Lower leg skin (tissue), 4 donors: Measurements from ENCODE around the gene TECPR2. TPM values are rescaled to one million over a fixed set of nuclear protein-coding genes. Genes with fewer than 3 reads are reported as not detected.
A peak's percentile ranks its signal among the peaks of the same experiment; 100 is the strongest.

Experiments used
- DNase-seq, 2 donors: peaks; one replicate each; pipeline ENCODE4 v3.0.0-alpha.2; 2019; ENCODE audit warnings: low spot score in 2 of 2
- H3K4me3 ChIP-seq: fragments of 200-600 bp; sonication (generic); 2 replicates; pipeline ENCODE4 v1.5.1; 2017; ENCODE audit warnings: mild to moderate bottlenecking, low read depth; ENCODE audit not compliant: poor library complexity, severe bottlenecking
- CTCF ChIP-seq, 3 donors: fragments of 450-650 bp; IDR thresholded peaks; one replicate each; pipeline ENCODE4 v1.5.1; 2016; ENCODE audit warnings: antibody characterized with exemption in 3 of 3, mild to moderate bottlenecking in 3 of 3, moderate library complexity in 2 of 3
- POLR2A ChIP-seq, 2 donors: fragments of 450-650 bp; IDR thresholded peaks; one replicate each; pipeline ENCODE4 v1.6.1; 2016 to 2017; ENCODE audit warnings: antibody characterized with exemption in 2 of 2, mild to moderate bottlenecking in 1 of 2, moderate library complexity in 1 of 2
- WGBS, 2 donors: methylation state at CpG; one replicate each; pipeline ENCODE4 v1.1.5; 2018; 5-methylcytosine and 5-hydroxymethylcytosine counted together
- intact Hi-C: fragments of 100-400 bp; cut with DNase I; formaldehyde crosslinking; loops from one replicate; pipeline ENCODE4 v1.15.0; 2023; ENCODE audit warnings: low total_unique reads
- total RNA-seq, 4 donors: library from RNA; depleted of rRNA; stranded (reverse); fragments of >200 nt; gene quantifications; one replicate each; pipeline ENCODE4 v1.1.0, GENCODE V29; 2016

TECPR2 gene
- total RNA-seq, 4 donors from 2014 or later = 10.8 to 37.8 (median 17.8) TPM

DNA sequence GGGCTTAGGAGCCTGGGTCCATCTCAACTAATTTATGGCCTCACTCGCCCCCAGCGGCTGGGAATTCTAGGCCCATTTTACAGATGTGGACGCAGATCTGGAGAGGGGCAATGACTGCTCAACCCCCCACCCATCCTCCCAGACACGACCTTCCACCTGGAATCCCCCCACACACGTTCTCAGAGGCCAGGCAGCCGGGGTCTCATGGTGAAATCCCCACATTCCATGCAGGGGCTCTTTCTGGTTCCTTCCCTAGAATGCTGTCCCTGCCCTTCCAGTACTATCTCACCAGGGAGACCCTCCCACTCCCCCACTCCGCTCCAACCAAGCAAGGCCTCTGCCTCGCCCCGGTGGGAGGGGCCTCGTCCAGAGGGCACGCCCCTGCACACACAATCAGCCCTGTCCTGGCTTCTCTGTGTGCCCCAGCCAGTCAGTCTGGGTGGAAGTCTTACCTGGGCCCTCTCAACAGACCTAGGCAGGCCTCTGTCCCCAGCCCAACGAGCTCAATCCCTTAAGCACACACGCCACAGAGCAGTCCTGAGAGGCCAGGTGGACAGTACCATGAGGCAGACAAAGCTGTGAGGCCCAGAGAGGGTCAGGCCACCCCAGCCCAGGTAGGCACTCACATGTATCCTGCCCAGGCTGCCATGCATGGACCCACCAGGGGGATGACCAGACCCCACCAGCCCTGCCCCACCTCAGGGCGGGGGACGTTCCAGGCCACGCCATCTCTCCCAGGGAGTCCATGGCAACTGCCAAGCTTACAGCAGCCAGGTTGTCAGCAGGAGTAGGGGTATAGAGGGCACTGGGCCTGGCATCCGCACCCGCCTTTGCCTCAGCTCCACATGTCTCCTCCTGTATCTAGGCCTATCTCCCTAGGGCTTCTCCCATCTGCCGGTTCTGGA lies 148.1 kb downstream of the TECPR2 start:
- TF ChIP-seq CTCF (IDR thresholded peaks at IDR 0.05) (no peak), POLR2A (IDR thresholded peaks at IDR 0.05) (no peak)
- no peak overlapping the region for H3K4me3 ChIP-seq
- DNase-seq = peak in 1 of 2 donors; percentile 39
- intact Hi-C loops = loop anchor here (5.0 to 10.0 kb wide), 2 partner anchors 276 to 1006 kb away; no protein-coding TSS in a partner anchor
- WGBS, 2 donors = 52 to 59% methylated on average over 18 to 19 of the region's 19 CpGs

GRCh38 chr14:102511538-102511937 lies 148.8 kb downstream of the TECPR2 start:
- TF ChIP-seq CTCF (IDR thresholded peaks at IDR 0.05) = no peak
- TF ChIP-seq POLR2A (IDR thresholded peaks at IDR 0.05) = no peak
- intact Hi-C loops = loop anchor here (5.0 to 10.0 kb wide), 2 partner anchors 277 to 1006 kb away; no protein-coding TSS in a partner anchor
- 83 to 84% methylated on average over 4 to 5 of the region's 5 CpGs for WGBS, 2 donors
- no peak overlapping the region for H3K4me3 ChIP-seq
- no peak for DNase-seq

DNA sequence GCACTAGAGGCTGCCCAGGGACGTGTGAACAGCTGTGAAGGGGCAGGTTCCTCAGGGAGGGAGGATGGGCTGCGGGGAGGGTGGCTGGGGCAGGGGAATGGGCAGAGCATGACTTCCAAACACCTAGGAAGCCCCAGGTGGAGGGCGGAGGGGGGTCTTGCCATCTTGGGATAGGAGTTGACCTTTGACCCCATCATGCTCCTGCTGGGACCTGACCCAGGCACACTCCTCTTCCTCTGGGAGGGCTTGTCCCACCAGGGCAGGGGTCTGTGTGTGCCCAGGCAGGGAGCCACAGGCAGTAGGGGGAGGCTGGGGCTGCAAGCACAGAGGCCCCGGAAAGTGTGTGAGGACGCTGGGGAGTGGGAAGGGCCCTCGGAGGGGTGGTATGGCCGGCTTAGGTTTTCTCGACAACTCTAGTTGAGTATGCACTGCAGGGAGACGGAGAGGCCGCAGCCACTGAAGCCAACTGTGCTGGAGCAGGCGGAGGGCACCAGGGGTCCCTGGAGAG lies 150.1 kb downstream of the TECPR2 start:
- DNase-seq = no peak
- WGBS, 2 donors = 90 to 94% methylated on average over 11 of the region's 11 CpGs
- TF ChIP-seq CTCF (IDR thresholded peaks at IDR 0.05) (no peak), POLR2A (IDR thresholded peaks at IDR 0.05) (no peak)
- intact Hi-C loops = loop anchor here (5.0 to 10.0 kb wide), 2 partner anchors 278 to 1004 kb away; no protein-coding TSS in a partner anchor
- no peak overlapping the region for H3K4me3 ChIP-seq

GRCh38 chr14:102513899-102514772 lies 151.4 kb downstream of the TECPR2 start:
- intact Hi-C loops = loop anchor here (5.0 to 10.0 kb wide), 2 partner anchors 279 to 1003 kb away; no protein-coding TSS in a partner anchor
- TF ChIP-seq CTCF (IDR thresholded peaks at IDR 0.05) = no peak
- no peak for TF ChIP-seq POLR2A (IDR thresholded peaks at IDR 0.05)
- no peak overlapping the region for H3K4me3 ChIP-seq
- DNase-seq = no peak
- WGBS, 2 donors = 92 to 95% methylated on average over 19 to 20 of the region's 21 CpGs

- no peak for DNase-seq
- 83 to 91% methylated on average over 12 of the region's 12 CpGs for WGBS, 2 donors
- no peak overlapping the region for H3K4me3 ChIP-seq
- TF ChIP-seq CTCF (IDR thresholded peaks at IDR 0.05) = no peak
- TF ChIP-seq POLR2A (IDR thresholded peaks at IDR 0.05) = no peak
- intact Hi-C loops = loop anchor here (5.0 to 10.0 kb wide), 3 partner anchors 78 to 1002 kb away; no protein-coding TSS in a partner anchor
These were observed 152.4 kb downstream of the TECPR2 start for GRCh38 chr14:102514987-102515733.
